Stimulated activated CD4-positive, alpha-beta T cell treated with anti-CD3 and anti-CD28 coated beads, Interleukin-1b, Interleukin-23, amount 100 ng/mL, for 4 hours (primary cell): ENCODE data around the gene LRRC27.

Source experiments
- DNase-seq, 2 donors: peaks; one replicate each; pipeline ENCODE4 v3.0.0-alpha.2; 2020; ENCODE audit warnings: low read depth in 2 of 2

Gene LRRC27

GRCh38 chr10:132427006-132427771, 95.2 kb downstream of the LRRC27 start:
- DNase-seq, result no peak

- DNase-seq, result no peak
These were observed 96.0 kb downstream of the LRRC27 start for GRCh38 chr10:132427939-132428367.

GRCh38 chr10:132428486-132428995, 96.5 kb downstream of the LRRC27 start:
- DNase-seq, result no peak
